MCF 10A (cell line): Measurements from ENCODE around the gene PLCD3. TPM values are rescaled to one million over a fixed set of nuclear protein-coding genes. Genes with fewer than 3 reads are reported as not detected.

ENCODE experiments used
- BruUV-seq: library from RNA; stranded (reverse); fragments of 400-500 nt; replicated peaks from 2 replicates; lab custom pipeline; 2021; lab: Mats Ljungman, UMichigan
- CTCF ChIA-PET: fragments of 300-600 bp; sonication (Branson Sonifier 250); formaldehyde crosslinking; extraction: SDS; loops from one replicate; lab custom pipeline; 2021; ENCODE audit warnings: antibody characterized with exemption, inconsistent platforms; lab: Yijun Ruan, JAX
- POLR2A ChIA-PET: fragments of 300-600, 350-650 bp; sonication (Branson Sonifier 250); formaldehyde crosslinking; extraction: SDS; loops from one replicate; lab custom pipeline; 2020; ENCODE audit warnings: antibody characterized with exemption, inconsistent platforms; lab: Yijun Ruan, JAX
- DNase-seq: peaks from one replicate; pipeline ENCODE4 v3.0.0-alpha.2; 2018; ENCODE audit not compliant: unreplicated experiment
- H3K27ac Mint-ChIP-seq: one replicate; pipeline ENCODE4 v1.8.0; 2022; ENCODE audit warnings: mild to moderate bottlenecking, low read depth, mixed read lengths; ENCODE audit not compliant: unreplicated experiment
- H3K27me3 Mint-ChIP-seq: one replicate; pipeline ENCODE4 v1.8.0; 2022; ENCODE audit warnings: mixed read lengths; ENCODE audit not compliant: insufficient read depth, unreplicated experiment
- H3K36me3 Mint-ChIP-seq: one replicate; pipeline ENCODE4 v1.8.0; 2022; ENCODE audit warnings: mild to moderate bottlenecking, moderate library complexity, mixed read lengths; ENCODE audit not compliant: insufficient read depth, unreplicated experiment
- H3K4me1 Mint-ChIP-seq: one replicate; pipeline ENCODE4 v1.8.0; 2022; ENCODE audit warnings: mixed read lengths; ENCODE audit not compliant: insufficient read depth, unreplicated experiment
- H3K4me3 Mint-ChIP-seq: one replicate; pipeline ENCODE4 v1.8.0; 2022; ENCODE audit warnings: mild to moderate bottlenecking, moderate library complexity, mixed read lengths; ENCODE audit not compliant: unreplicated experiment
- H3K9me3 Mint-ChIP-seq: one replicate; pipeline ENCODE4 v1.8.0; 2022; ENCODE audit warnings: mixed read lengths; ENCODE audit not compliant: unreplicated experiment
- CTCF ChIP-seq: fragments of 200-600 bp; IDR thresholded peaks from one replicate; pipeline ENCODE4 v1.8.0; 2022; ENCODE audit warnings: antibody characterized with exemption, mild to moderate bottlenecking; ENCODE audit not compliant: unreplicated experiment
- intact Hi-C: fragments of 100-400 bp; cut with micrococcal nuclease; formaldehyde crosslinking; loops from 2 replicates; pipeline ENCODE4 v1.14.1; 2022
- total RNA-seq: library from RNA; stranded (reverse); gene quantifications from 2 replicates; pipeline ENCODE4 v1.2.3, GENCODE V29; 2022

The PLCD3 gene
- total RNA-seq, 1 experiment from 2014 or later, result 69.7 TPM

DNA sequence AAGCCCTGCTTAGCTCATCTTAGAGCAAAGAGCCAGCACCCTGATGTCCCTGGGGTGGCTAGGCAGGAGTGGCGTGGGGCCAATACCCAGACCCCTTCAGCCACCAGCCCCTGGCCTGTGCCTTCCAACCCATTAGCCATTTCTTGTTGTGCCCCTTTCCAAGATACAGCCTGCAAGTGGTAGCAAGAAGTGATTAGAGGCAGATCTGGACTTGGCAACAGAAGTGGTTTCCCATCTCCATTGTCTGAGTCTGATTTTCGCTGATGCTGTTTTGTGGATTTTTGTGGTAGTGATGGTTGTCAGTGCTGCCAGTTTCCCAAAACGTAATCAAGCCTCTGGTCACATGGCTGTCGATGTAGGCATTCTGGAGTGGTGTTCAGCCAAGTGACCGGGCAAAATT, 25.7 kb downstream of the PLCD3 start:
- no peak for TF ChIP-seq CTCF
- Mint-ChIP-seq H3K36me3 (peaks cover 84% of the 10 kb centered on the region), H3K9me3 (no peaks in the 10 kb centered on the region), H3K4me1 (peaks cover 18% of the 10 kb centered on the region), H3K27me3 (no peaks in the 10 kb centered on the region), H3K4me3 (no peak overlapping the region), H3K27ac (no peak overlapping the region)
- ChIA-PET CTCF (interaction anchor here (0.6 kb wide), 1 partner anchor 187 kb away, joined by 5 read pairs; no protein-coding TSS in a partner anchor), POLR2A (interaction anchor here (0.9 to 1.6 kb wide), 6 partner anchors 11 to 125 kb away, joined by 3 to 5 read pairs (median 4); no protein-coding TSS in a partner anchor)
- no TSS peak for BruUV-seq
- DNase-seq, result no peak
- intact Hi-C loops, result no loop called here

DNA sequence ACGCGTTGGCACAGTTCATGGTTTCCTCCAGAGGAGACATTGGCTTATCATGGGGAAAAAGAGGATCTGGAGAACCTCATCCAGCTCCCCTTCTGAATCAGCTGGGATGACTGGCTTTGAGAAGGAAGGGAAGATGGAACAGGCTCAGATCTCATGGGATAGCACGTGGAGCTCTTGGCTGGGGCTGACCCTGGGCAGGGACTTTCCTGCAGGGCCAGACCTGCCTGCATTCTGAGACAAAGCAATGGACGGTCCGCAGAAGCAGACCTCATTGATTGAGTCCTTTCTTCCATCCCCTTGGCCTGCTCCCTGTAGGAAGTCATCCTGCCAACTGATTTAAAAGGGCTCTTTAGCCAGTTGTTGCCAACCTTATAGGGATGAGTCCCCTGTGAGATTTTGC, 26.2 kb downstream of the PLCD3 start:
- no TSS peak for BruUV-seq
- intact Hi-C loops, result no loop called here

GRCh38 chr17:45104907-45105624, 27.2 kb downstream of the PLCD3 start:
- TF ChIP-seq CTCF, result no peak
- peaks cover 90% of the 10 kb centered on the region for H3K36me3 Mint-ChIP-seq
- H3K9me3 Mint-ChIP-seq, result no peaks in the 10 kb centered on the region
- H3K4me1 Mint-ChIP-seq, result peaks cover 18% of the 10 kb centered on the region
- ChIA-PET CTCF (interaction anchor here (0.5 to 2.0 kb wide), 6 partner anchors 9 to 85 kb away, joined by 3 to 7 read pairs (median 4); partner anchors contain the start of gene ACBD4), POLR2A (interaction anchor here (1.2 to 2.0 kb wide), 5 partner anchors 11 to 124 kb away, joined by 3 to 7 read pairs (median 4); partner anchors contain the start of gene HEXIM2)
- no peak overlapping the region for H3K4me3 Mint-ChIP-seq
- no peaks in the 10 kb centered on the region for H3K27me3 Mint-ChIP-seq
- intact Hi-C loops, result no loop called here
- no TSS peak for BruUV-seq
- DNase-seq, result no peak
- H3K27ac Mint-ChIP-seq, result no peak overlapping the region

More for the DNA sequence above, 26.2 kb downstream of the PLCD3 start:
- Mint-ChIP-seq H3K4me1 (peaks cover 18% of the 10 kb centered on the region), H3K36me3 (peaks cover 89% of the 10 kb centered on the region), H3K27ac (no peak overlapping the region), H3K4me3 (no peak overlapping the region), H3K9me3 (no peaks in the 10 kb centered on the region), H3K27me3 (no peaks in the 10 kb centered on the region)
- ChIA-PET CTCF (interaction anchor here (0.6 to 2.0 kb wide), 3 partner anchors 21 to 186 kb away, joined by 5 read pairs; partner anchors contain the start of gene ACBD4), POLR2A (interaction anchor here (0.9 to 2.0 kb wide), 8 partner anchors 11 to 125 kb away, joined by 3 to 7 read pairs (median 4); partner anchors contain the start of gene HEXIM2)
- no peak for TF ChIP-seq CTCF
- DNase-seq, result no peak

DNA sequence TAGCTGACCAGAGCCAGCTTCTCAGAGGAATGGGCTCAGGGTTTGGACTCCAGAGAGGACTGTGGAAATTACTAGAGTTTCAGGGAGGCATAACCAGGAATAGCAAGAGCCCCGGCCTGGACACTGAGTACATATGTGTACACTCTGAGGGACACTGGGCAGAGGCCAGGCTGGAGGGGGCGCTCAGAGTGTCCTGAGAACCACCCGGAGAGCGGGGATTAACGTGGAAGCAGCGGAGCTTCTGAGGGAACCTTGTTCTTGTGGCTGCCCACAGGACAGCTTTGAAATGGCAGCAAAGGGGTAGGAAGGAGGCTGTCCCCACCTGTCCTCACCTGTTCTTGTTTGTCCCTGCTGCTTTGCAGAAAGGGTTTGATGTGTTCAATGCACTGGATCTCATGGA, 27.8 kb downstream of the PLCD3 start:
- CTCF ChIA-PET, result interaction anchor here (0.6 to 2.1 kb wide), 6 partner anchors 8 to 185 kb away, joined by 3 to 7 read pairs (median 4); no protein-coding TSS in a partner anchor
- Mint-ChIP-seq H3K27ac (no peak overlapping the region), H3K27me3 (no peaks in the 10 kb centered on the region), H3K36me3 (peaks cover 92% of the 10 kb centered on the region), H3K4me3 (no peak overlapping the region), H3K9me3 (no peaks in the 10 kb centered on the region), H3K4me1 (peaks cover 18% of the 10 kb centered on the region)
- intact Hi-C loops, result no loop called here
- no TSS peak for BruUV-seq
- POLR2A ChIA-PET, result interaction anchor here (0.6 to 7.3 kb wide), 6 partner anchors 11 to 57 kb away, joined by 3 to 54 read pairs (median 6); partner anchors contain the start of genes HEXIM2 and NMT1
- no peak for DNase-seq
- no peak for TF ChIP-seq CTCF
